Fibroblast of pulmonary artery (primary cell): ENCODE data around the gene APBB1IP.
A peak's percentile ranks its signal among the peaks of the same experiment; 100 is the strongest.

ENCODE experiments used
- DNase-seq: peaks from one replicate; pipeline ENCODE4 v3.0.0-alpha.2; 2010; ENCODE audit warnings: low read depth
- H3K4me3 ChIP-seq: replicated peaks from 2 replicates; pipeline ENCODE4 v1.5.1; 2011; ENCODE audit warnings: low read depth, mild to moderate bottlenecking, control low read depth, low read length, moderate library complexity
- TF ChIP-seq, protein P1 (sequence below): IDR thresholded peaks from 2 replicates; pipeline ENCODE4 v1.5.1; 2011; ENCODE audit warnings: mild to moderate bottlenecking, control low read depth, low read length, inconsistent platforms; ENCODE audit errors: missing control alignments

The APBB1IP gene

DNA sequence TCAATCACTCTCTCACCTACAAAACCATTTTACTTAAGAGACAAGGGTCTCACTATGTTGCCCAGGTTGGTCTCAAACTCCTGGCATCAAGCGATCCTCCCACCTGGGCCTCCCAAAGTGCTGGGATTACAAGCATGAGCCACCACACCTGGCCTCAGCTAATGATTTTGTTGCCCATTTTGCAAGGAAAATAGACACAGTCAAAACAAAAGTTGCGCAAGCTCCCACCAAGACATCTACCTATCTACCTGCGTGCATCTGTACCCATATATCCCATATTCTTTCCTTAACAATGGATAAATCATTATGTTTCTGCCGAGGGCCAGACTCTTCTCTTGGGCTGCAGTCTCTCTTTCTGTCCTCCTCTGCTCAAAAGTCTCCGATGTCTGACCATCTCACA lies 67.3 kb downstream of the APBB1IP start:
- DNase-seq: no peak
- TF ChIP-seq, protein P1, sequence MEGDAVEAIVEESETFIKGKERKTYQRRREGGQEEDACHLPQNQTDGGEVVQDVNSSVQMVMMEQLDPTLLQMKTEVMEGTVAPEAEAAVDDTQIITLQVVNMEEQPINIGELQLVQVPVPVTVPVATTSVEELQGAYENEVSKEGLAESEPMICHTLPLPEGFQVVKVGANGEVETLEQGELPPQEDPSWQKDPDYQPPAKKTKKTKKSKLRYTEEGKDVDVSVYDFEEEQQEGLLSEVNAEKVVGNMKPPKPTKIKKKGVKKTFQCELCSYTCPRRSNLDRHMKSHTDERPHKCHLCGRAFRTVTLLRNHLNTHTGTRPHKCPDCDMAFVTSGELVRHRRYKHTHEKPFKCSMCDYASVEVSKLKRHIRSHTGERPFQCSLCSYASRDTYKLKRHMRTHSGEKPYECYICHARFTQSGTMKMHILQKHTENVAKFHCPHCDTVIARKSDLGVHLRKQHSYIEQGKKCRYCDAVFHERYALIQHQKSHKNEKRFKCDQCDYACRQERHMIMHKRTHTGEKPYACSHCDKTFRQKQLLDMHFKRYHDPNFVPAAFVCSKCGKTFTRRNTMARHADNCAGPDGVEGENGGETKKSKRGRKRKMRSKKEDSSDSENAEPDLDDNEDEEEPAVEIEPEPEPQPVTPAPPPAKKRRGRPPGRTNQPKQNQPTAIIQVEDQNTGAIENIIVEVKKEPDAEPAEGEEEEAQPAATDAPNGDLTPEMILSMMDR: no peak
- H3K4me3 ChIP-seq: no peak overlapping the region

DNA sequence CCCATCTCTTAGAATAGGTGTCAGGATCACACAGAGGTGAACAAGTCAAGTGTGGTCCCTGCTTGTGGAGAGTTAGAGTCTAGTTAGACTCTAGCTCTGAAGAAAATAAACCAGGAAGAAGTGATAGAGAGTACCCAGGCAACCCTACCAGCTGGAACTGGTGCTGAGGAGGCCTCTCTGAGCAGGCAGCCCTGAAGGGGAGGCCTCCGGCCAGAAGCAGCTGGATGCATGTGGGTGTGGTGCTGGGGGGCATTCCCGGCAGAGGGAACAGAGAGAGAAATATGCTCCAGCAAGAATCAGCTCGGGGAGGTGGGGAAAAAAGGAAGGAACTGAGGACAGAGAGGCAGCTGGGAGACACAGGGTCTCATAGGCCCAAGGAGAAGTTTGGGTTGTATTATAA lies 68.6 kb downstream of the APBB1IP start:
- no peak overlapping the region for H3K4me3 ChIP-seq
- TF ChIP-seq, protein P1: no peak
- no peak for DNase-seq

DNA sequence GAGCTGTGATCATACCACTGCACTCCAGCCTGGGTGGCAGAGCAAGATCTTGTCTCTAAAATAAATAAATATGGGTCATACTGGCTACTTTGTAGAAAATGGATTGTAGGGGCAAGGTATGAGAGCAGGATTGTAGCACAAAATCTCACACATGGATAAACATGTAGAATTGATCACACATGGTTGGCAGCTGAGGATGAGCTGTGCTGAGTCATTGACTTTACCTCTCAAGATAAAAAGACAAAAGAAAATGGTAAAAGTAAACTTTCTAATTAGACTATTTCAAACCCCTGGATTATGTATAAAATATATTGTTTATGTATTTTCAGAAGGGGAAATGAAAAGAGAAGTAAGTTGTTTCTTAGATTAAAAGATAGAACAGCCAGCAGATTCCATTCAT lies 69.3 kb downstream of the APBB1IP start:
- TF ChIP-seq, protein P1: no peak
- no peak for DNase-seq
- H3K4me3 ChIP-seq: no peak overlapping the region

DNA sequence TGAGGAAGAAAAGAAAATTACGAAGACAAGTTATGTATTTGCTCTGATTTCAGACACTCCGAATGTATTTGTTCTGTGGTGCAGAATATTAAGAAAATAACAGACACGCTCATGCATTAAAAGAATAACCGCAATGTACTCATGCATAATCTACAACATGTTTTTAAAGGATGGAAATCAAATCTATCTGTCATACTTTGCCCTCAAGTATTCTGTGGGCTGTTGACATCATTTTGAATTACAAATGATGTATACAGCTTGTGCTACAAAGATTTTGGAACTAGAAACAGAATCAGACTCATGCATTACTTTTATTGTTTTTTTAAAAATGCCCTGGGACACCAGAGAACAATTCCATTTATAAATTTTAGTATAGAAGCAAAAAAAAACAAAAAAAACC lies 69.9 kb downstream of the APBB1IP start:
- TF ChIP-seq, protein P1: no peak
- no peak for DNase-seq
- H3K4me3 ChIP-seq: no peak overlapping the region

DNA sequence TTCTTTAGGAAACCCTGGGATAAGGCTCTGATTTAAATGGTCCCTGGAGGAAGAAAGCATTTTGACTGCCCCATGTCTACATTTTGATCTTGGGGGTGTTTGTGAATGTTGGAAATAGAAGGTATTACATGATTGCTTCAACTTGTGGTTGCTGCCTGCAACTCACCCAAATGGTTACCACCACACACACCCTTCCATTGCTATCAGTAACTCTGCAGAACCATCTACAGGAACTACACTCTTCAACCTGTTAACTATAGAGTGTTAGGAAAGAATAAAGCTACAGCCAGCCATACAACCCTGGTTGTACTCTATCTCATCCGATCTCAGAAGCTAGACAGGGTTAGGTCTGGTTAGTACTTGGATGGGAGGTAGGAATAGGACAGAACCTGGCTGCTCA lies 71.2 kb downstream of the APBB1IP start:
- TF ChIP-seq, protein P1: no peak
- no peak overlapping the region for H3K4me3 ChIP-seq
- no peak for DNase-seq

DNA sequence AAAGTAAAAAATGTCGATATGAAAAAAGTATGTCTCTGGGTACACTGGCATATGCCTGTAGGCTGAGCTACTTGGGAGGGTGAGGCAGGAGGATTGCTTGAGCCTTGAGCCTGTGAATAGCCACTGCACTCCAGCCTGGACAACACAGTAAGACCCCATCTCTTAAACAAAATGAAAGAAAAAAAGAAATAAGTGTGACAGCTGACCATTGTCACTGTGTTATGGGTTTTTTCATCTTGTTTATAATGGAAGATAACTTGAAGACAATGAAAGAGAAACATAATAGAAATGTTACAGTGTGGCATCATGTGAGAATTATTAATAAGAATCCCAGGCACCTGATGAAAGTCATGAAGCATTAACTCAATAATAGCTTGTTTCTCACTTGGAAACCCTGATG lies 75.0 kb downstream of the APBB1IP start:
- DNase-seq: no peak
- no peak overlapping the region for H3K4me3 ChIP-seq
- TF ChIP-seq, protein P1: no peak

DNA sequence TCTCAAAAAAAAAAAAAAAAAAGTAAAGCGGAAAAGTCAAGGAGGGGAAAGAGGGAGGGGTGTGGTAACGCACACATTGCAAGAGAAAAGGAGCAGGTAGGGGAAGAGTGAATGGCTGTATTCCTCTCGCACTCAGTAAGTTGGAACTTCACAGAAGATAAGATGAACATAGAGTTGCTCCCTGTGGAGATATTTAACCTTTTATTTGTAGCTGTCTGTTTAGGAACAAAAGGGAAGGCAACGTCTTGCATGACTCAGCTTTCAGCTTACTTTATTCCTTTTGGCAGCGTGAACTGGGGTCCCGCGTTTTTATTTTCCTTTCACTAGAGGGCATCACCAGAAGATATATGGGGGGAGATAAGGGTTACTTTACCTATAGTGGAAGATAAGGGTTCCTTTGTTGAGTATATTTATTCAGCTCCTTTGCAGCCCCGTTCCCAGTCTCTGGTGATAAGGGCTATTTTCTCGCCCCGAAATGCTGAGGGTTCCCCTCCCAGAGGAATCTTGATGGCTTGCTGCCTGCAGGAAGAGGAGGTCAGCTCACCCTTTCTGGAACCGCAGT lies 78.5 kb downstream of the APBB1IP start:
- TF ChIP-seq, protein P1: no peak
- DNase-seq: peak; percentile 20
- no peak overlapping the region for H3K4me3 ChIP-seq
